Muscle of back (tissue), 13 donors: ENCODE results near the gene LRRC3B. TPM values are rescaled to one million over a fixed set of nuclear protein-coding genes. Genes with fewer than 3 reads are reported as not detected.
"Not testable (repeated sequence)": the region's sequence is repeated elsewhere in the genome, so short reads cannot be mapped to it uniquely, and the experiment has no call there.

Experiments
- DNase-seq, 3 donors: peaks; one replicate each; pipeline versions ENCODE4 v3.0.0 to v3.0.0-alpha.2; 2013
- long read RNA-seq, 9 donors: transcript quantifications; one replicate each; lab custom pipeline, GENCODE V29; 2026
- polyA plus RNA-seq, 10 donors: library from polyadenylated mRNA; unstranded; fragments of 120-200 nt; gene quantifications; one replicate each; pipeline ENCODE4 v1.2.1, GENCODE V29; 2013; ENCODE audit not compliant: insufficient read length in 10 of 10

Gene LRRC3B, protein sequence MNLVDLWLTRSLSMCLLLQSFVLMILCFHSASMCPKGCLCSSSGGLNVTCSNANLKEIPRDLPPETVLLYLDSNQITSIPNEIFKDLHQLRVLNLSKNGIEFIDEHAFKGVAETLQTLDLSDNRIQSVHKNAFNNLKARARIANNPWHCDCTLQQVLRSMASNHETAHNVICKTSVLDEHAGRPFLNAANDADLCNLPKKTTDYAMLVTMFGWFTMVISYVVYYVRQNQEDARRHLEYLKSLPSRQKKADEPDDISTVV
- polyA plus RNA-seq: 10 to 100 TPM in 8 of 10 donors, 1 to 10 TPM in 2; 8.0 to 14.6 (median 11.1) TPM
- long read RNA-seq, donor 1, partial matches to known transcripts: 0 of 3 reads
- long read RNA-seq, donor 1, other reads (novel, unspliced or antisense): 0 of 3 reads
- long read RNA-seq, donor 2, partial matches to known transcripts: 0 of 4 reads
- long read RNA-seq, donor 2, other reads (novel, unspliced or antisense): 0 of 4 reads
- long read RNA-seq, donor 3: 0 reads
- long read RNA-seq, donor 4, partial matches to known transcripts: 0 of 2 reads
- long read RNA-seq, donor 4, other reads (novel, unspliced or antisense): 0 of 2 reads
- long read RNA-seq, donor 5, transcript LRRC3B-201 (2 exons, 1,696 nt): major isoform, 6 of 6 reads
- long read RNA-seq, donor 5, partial matches to known transcripts: 0 of 6 reads
- long read RNA-seq, donor 5, other reads (novel, unspliced or antisense): 0 of 6 reads
- long read RNA-seq, donor 6, partial matches to known transcripts: 0 of 2 reads
- long read RNA-seq, donor 6, other reads (novel, unspliced or antisense): 0 of 2 reads
- long read RNA-seq, donor 7, partial matches to known transcripts: 0 of 3 reads
- long read RNA-seq, donor 7, other reads (novel, unspliced or antisense): 0 of 3 reads
- long read RNA-seq, donor 8, transcript LRRC3B-201 (2 exons, 1,696 nt): major isoform, 6 of 6 reads
- long read RNA-seq, donor 8, partial matches to known transcripts: 0 of 6 reads
- long read RNA-seq, donor 8, other reads (novel, unspliced or antisense): 0 of 6 reads
- long read RNA-seq, donor 9: 0 reads

GRCh38 chr3:26622621-26623418 lies at the start of gene LRRC3B:
Gene LRRC3B, plus strand, starts transcription at chr3:26622772. Its CDS starts 86,901 bp downstream, at chr3:26709673.
- peak in 2 of 3 donors; percentile 46 to 83 for DNase-seq

- no peak for DNase-seq
Observed at GRCh38 chr3:26574766-26575165, 47.8 kb upstream of the LRRC3B start.

DNA sequence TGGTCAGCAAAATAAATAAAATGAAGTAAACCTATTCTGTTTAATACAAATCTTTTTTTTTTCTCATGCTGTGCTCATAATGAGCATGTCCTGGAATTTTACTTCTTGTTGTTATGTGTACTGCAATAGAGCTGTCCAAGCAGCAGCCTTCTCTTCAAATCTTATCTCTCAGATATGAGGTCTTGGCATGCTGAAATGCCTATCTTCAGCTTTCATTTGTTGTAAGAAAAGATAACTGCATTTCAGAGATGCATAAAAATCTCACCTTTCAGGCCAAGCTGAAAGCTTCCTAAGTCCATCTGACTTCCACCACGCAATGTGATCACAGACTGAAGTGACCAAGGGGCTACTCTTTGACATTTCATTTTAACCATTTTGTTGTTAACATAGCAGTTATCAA lies 43.5 kb upstream of the LRRC3B start:
- DNase-seq: no peak

GRCh38 chr3:26587571-26587970 lies 35.0 kb upstream of the LRRC3B start:
- DNase-seq: peak in 2 of 3 donors; percentile 15 to 41

GRCh38 chr3:26588931-26589330 lies 33.6 kb upstream of the LRRC3B start:
- peak; percentile 51 to 90 (median 78) for DNase-seq

- peak in 1 of 3 donors; percentile 17 for DNase-seq
Observed at GRCh38 chr3:26589678-26590077, 32.9 kb upstream of the LRRC3B start.

GRCh38 chr3:26590919-26591484 lies 31.6 kb upstream of the LRRC3B start:
- DNase-seq: no peak

GRCh38 chr3:26591926-26592325 lies 30.6 kb upstream of the LRRC3B start:
- peak; percentile 77 to 92 (median 78) for DNase-seq

DNA sequence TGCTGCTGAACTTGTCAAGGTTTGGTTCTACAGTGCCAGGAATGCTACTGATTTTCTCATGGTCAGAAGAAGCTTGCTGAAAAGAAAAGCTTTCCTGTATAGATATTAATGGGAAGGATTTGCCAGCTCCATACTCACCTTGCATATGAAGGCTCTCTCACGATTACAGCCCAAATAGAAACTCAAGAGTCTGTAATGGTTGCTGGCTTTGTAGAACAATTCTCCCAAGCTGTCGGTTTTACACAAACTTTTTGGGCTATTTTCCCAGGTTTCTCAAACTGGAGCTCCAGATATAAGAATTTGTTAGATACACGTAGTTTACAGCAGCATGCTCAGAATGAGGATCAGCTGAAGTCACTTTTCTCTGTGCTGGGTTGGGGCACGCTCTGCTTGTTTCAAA lies 30.1 kb upstream of the LRRC3B start:
- peak; percentile 41 to 83 (median 59) for DNase-seq

DNA sequence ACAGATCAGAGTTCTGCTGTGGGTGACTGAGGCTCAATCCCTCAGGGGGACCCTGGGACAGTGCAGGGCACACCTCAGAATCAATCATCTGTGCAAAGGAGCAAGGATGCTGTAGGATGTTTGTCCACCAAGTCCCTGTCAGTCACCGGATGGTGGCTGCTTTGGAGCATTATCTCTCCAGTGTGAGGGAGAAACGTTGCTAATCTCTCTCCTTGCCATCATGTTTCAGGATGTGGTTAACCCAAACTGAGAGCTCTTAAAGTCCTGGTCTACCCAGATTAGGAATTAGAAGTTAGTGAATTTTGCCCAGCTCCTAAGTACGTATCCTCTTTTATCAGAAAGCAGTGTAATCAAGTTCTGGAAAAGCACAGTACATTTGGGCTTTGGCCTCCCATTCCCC lies 26.2 kb upstream of the LRRC3B start:
- no peak for DNase-seq

DNA sequence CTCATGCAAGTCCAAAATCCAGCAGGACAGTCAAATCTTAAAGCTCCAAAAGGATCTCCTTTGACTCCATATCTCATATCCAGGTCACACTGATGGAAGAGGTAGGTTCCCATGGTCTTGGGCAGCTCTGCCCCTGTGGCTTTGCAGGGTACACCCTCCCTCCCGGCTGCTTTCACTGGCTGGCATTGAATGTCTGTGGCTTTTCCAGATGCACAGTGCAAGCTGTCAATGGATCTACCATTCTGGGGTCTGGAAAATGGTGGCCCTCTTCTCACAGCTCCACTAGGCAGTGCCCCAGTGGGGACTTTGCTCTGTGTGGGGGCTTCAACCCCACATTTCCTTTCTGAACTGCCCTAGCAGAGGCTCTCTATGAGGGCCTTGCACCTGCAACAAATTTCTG lies 19.3 kb upstream of the LRRC3B start:
- DNase-seq: not testable (repeated sequence)

DNA sequence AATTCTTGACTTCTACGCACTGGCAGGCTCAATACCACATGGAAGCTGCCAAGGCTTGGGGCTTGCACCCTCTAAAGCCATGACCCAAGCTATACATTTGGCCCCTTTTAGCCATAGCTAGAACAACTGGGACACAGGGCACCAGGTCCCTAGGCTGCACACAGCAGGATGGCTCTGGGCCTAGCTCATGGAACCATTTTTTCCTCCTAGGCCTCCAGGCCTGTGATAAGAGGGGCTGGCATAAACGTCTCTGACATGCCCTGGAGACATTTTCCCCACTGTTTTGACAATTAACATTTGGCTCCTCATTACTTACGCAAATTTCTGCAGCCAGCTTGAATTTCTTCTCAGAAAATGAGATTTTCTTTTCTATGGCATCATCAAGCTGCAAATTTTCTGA lies 18.8 kb upstream of the LRRC3B start:
- not testable (repeated sequence) for DNase-seq

GRCh38 chr3:26614006-26614685 lies 8.4 kb upstream of the LRRC3B start:
- peak in 2 of 3 donors; percentile 46 to 78 for DNase-seq

GRCh38 chr3:26621176-26621575 lies 1.4 kb upstream of the LRRC3B start:
- peak in 2 of 3 donors; percentile 33 to 63 for DNase-seq

DNA sequence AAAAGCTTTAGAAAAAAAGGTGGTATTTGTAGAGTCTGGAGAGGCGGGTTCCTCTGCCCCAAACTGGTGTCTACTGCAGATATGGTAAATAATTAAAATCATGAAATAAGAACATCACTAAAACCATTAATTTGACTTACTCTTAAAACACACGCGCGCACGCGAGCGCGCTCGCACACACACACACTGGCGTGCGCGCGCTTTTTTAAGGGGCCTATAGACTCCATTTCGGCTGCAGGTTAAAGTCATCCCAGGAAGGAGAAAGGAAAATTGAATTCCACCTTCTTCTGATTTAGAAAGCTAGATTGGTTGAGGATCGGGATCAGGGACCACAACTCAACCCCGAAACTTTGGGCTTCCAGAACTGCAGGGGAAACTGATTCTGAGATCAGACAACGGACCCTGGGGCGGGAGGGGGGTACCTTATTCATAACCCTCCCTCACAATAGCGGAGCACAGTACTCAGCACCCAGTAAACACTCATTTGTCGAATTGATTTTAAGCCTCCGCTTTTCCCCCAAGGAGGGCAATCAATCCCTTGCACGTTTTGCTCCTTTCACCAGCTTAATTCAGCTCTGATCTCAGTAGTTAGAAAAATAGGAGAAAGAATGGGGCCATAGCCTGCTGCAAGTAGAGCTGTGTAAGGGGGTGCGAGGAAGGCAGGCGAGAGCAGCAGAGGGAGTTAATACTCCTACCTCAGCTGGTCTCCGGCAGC lies 509 bp upstream of the LRRC3B start:
- peak in 2 of 3 donors; percentile 43 to 78 for DNase-seq

DNA sequence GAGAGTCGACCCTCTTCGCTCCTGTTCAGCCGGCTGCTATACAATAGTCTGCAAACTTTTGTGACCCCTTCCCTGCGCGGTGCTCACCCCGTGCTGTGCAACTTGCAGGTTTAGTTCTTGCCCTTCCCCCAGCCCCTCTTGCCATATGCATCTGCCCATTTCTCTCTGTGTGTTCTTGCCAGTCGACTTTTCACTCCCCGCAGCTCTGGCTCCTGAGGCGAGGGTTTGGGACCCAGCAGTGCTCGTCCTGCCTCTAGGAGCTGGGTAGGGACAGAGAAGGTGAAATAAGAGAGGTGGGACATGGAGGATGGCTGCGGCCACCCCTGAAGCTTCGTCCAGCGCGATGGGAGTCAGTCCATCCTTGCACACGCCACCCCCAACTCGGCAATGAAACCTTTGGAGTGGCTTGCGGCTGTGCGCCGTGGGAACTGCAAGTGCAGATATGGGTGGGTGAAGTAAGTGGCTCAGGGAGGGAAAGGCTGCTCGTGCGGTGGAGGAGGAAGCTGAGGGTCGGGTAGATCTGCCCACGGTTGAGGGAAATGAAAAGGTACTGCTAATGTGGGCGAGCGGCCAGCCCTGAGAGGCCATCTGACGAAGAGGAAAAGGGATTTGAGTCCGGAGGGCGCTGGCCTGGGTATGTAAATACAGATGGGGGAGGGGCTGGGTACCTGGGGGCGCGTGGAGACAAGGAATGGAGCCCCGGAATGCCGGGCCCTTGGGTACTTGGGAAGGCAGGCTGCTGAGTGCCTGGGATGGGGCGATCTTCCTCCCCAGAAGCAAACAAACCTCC lies 1.0 kb downstream of the LRRC3B start:
- DNase-seq: peak in 2 of 3 donors; percentile 15 to 73

GRCh38 chr3:26624209-26624765 lies 1.7 kb downstream of the LRRC3B start:
- DNase-seq: peak in 2 of 3 donors; percentile 5 to 44

DNA sequence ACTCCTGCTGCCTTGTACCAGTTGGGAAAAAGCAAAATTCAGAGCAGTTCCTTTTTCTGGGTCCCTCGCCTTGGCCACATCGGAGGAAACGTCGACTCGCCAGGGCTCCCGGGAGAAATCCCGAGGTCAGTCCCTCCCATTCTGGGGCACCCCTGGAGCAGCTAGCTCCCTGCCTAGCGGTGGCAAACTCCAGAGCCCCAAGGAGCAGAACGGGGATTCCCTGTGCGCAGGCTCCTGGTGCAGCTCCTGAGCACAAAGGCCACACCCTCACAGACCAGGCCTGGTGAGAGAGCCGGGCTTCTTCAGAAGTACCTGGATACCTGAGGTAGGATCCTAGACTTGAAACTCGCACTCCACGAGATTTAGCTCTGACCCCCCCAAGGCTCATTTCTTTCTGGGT lies 2.6 kb downstream of the LRRC3B start:
- DNase-seq: no peak
